PC-9 (cell line): Measurements from ENCODE around the gene PNPT1.

Source experiments
- EZH2 ChIP-seq: fragments of 200-600 bp; sonication (generic); IDR thresholded peaks from 2 replicates; pipeline ENCODE4 v1.8.0; 2017; ENCODE audit warnings: antibody characterized with exemption, low read depth
- TF ChIP-seq, protein P1 (sequence below): fragments of 200-600 bp; sonication (generic); conservative IDR thresholded peaks from 2 replicates; pipeline ENCODE4 v1.6.1; 2017; ENCODE audit warnings: mixed run types, antibody characterized with exemption, mild to moderate bottlenecking, moderate library complexity

DNA sequence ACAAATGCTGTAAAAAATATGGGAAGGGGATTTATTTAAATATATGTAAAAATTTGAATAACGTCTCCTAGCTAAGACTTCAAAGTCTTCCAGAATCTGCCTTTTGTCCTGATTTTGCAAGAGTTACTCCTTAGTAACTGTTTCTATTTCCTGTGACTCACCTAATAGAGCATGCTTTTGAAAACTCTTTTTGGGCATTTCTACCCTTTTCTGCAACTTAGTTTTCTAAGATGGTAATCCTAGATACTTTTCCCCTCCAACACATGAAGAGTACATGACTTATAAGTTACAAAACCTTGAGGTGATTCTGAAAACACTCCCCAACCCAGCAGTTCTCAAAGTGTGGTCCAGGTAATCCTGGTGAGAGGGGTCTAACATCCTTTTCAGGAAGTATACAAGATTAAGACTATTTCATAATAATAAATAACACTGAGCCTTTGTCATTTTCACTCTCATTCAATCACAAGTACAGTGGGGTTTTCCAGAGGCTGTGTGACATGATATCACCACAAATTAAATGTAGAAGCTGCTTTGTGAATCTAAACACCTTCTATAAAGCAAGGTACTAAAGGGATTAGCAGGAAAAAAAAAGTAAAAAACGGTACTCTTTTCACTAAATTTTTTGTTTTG lies 108.1 kb downstream of the PNPT1 start:
- TF ChIP-seq, protein P1, sequence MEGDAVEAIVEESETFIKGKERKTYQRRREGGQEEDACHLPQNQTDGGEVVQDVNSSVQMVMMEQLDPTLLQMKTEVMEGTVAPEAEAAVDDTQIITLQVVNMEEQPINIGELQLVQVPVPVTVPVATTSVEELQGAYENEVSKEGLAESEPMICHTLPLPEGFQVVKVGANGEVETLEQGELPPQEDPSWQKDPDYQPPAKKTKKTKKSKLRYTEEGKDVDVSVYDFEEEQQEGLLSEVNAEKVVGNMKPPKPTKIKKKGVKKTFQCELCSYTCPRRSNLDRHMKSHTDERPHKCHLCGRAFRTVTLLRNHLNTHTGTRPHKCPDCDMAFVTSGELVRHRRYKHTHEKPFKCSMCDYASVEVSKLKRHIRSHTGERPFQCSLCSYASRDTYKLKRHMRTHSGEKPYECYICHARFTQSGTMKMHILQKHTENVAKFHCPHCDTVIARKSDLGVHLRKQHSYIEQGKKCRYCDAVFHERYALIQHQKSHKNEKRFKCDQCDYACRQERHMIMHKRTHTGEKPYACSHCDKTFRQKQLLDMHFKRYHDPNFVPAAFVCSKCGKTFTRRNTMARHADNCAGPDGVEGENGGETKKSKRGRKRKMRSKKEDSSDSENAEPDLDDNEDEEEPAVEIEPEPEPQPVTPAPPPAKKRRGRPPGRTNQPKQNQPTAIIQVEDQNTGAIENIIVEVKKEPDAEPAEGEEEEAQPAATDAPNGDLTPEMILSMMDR = no peak
- TF ChIP-seq EZH2 = no peak
